B cell (primary cell): ENCODE results near the gene ATP6V1B1. TPM values are rescaled to one million over a fixed set of nuclear protein-coding genes. Genes with fewer than 3 reads are reported as not detected.
"Not testable (repeated sequence)": the region's sequence is repeated elsewhere in the genome, so short reads cannot be mapped to it uniquely, and the experiment has no call there.

ENCODE experiments used
- ATAC-seq: fragments of 200-7000 bp; cut with Tn5 transposase; one replicate; pipeline ENCODE4 v1.10.0; 2021; ENCODE audit warnings: low read depth, mild to moderate bottlenecking, moderate number of reproducible peaks, moderate library complexity
- CTCF ChIA-PET: fragments of 350-600 bp; sonication (Branson Sonifier 250); formaldehyde crosslinking; loops from one replicate; lab custom pipeline; 2021; ENCODE audit warnings: antibody characterized with exemption, inconsistent platforms; lab: Charles Lee
- POLR2A ChIA-PET: fragments of 350-600 bp; sonication (Branson Sonifier 250); formaldehyde crosslinking; loops from one replicate; lab custom pipeline; 2021; ENCODE audit warnings: antibody characterized with exemption; lab: Charles Lee
- DNase-seq: peaks from one replicate; pipeline ENCODE4 v3.0.0; 2013
- H2AFZ ChIP-seq: 2 replicates; pipeline ENCODE4 v1.6.1; 2012; ENCODE audit warnings: mild to moderate bottlenecking, low read depth, low read length; ENCODE audit not compliant: insufficient read depth, poor library complexity, severe bottlenecking
- H3K27ac ChIP-seq, 2 donors: 1 replicate in 1 of 2; 2 replicates in 1 of 2; pipeline ENCODE4 v1.5.1; 2012 to 2013; ENCODE audit warnings: low read length in 2 of 2, mild to moderate bottlenecking in 2 of 2, moderate library complexity in 1 of 2
- H3K27me3 ChIP-seq, 4 experiments: fragments of 200-600 bp in 1 of 4; sonication (generic) in 1 of 4; replicated peaks in 1 of 4; 1 replicate in 2 of 4; 2 replicates in 2 of 4; pipeline versions ENCODE4 v1.6.1 to v1.7.0; 2013 to 2016; ENCODE audit warnings: low read length in 3 of 4, mild to moderate bottlenecking in 2 of 4, mixed read lengths in 1 of 4, moderate library complexity in 1 of 4; ENCODE audit not compliant: insufficient read depth in 4 of 4, control insufficient read depth in 3 of 4; ENCODE audit errors: control extremely low read depth in 1 of 4
- H3K36me3 ChIP-seq, 2 experiments: replicated peaks in 1 of 2; 1 replicate in 1 of 2; 2 replicates in 1 of 2; pipeline versions ENCODE4 v1.6.1 to v1.7.1; 2013; ENCODE audit warnings: low read length in 1 of 2; ENCODE audit not compliant: insufficient read depth in 2 of 2, control insufficient read depth in 1 of 2; ENCODE audit errors: control extremely low read depth in 1 of 2, extremely low read depth in 1 of 2
- H3K4me1 ChIP-seq, 2 donors: fragments of 200-600 bp in 1 of 2; sonication (generic) in 1 of 2; 1 replicate in 1 of 2; 2 replicates in 1 of 2; pipeline versions ENCODE4 v1.5.1 to v1.6.1; 2013 to 2017; ENCODE audit warnings: low read length in 2 of 2; ENCODE audit not compliant: control insufficient read depth in 2 of 2, insufficient read depth in 2 of 2
- H3K4me2 ChIP-seq: replicated peaks from 2 replicates; pipeline ENCODE3; 2012; ENCODE audit warnings: mild to moderate bottlenecking, low read depth, low read length; ENCODE audit not compliant: poor library complexity, severe bottlenecking
- H3K4me3 ChIP-seq, 5 experiments: fragments of 200-600 bp in 1 of 5; sonication (generic) in 1 of 5; 1 replicate in 3 of 5; 2 replicates in 2 of 5; pipeline versions ENCODE4 v1.5.1 to v1.7.0; 2011 to 2016; ENCODE audit warnings: low read length in 4 of 5, mild to moderate bottlenecking in 4 of 5, low read depth in 2 of 5, control low read depth in 1 of 5, moderate library complexity in 1 of 5; ENCODE audit not compliant: insufficient read depth in 1 of 5; ENCODE audit errors: control extremely low read depth in 1 of 5, extremely low read depth in 1 of 5
- H3K79me2 ChIP-seq: fragments of 200-600 bp; sonication (generic); one replicate; pipeline ENCODE4 v1.6.0; 2016; ENCODE audit warnings: low read length; ENCODE audit not compliant: control insufficient read depth, insufficient read depth
- H3K9ac ChIP-seq: fragments of 200-600 bp; sonication (generic); 2 replicates; pipeline ENCODE4 v1.6.1; 2017; ENCODE audit warnings: mild to moderate bottlenecking, low read length, moderate library complexity
- H3K9me3 ChIP-seq, 3 donors: one replicate each; pipeline versions ENCODE4 v1.6.1 to v1.7.1; 2013; ENCODE audit warnings: low read length in 2 of 3; ENCODE audit not compliant: control insufficient read depth in 2 of 3, insufficient read depth in 1 of 3; ENCODE audit errors: control extremely low read depth in 1 of 3
- H4K20me1 ChIP-seq: 2 replicates; pipeline ENCODE4 v1.6.0; 2012; ENCODE audit warnings: mild to moderate bottlenecking, low read length; ENCODE audit not compliant: insufficient read depth, control insufficient read depth, poor library complexity, severe bottlenecking
- H3K27ac Mint-ChIP-seq: one replicate; pipeline ENCODE4 v1.8.0; 2021; ENCODE audit warnings: mixed read lengths
- H3K27me3 Mint-ChIP-seq: one replicate; pipeline ENCODE4 v1.8.0; 2021; ENCODE audit warnings: mixed read lengths
- H3K4me1 Mint-ChIP-seq: one replicate; pipeline ENCODE4 v1.8.0; 2021; ENCODE audit warnings: mixed read lengths
- H3K4me3 Mint-ChIP-seq: one replicate; pipeline ENCODE4 v1.8.0; 2021; ENCODE audit warnings: mixed read lengths
- H3K9me3 Mint-ChIP-seq: one replicate; pipeline ENCODE4 v1.8.0; 2022; ENCODE audit warnings: mixed read lengths; ENCODE audit not compliant: insufficient read depth
- CTCF ChIP-seq: fragments of 200-600 bp; IDR thresholded peaks from one replicate; pipeline ENCODE4 v1.8.0; 2022; ENCODE audit warnings: antibody characterized with exemption, mild to moderate bottlenecking
- EZH2 ChIP-seq: IDR thresholded peaks from 2 replicates; pipeline ENCODE4 v1.6.1; 2012; ENCODE audit warnings: borderline replicate concordance, low read depth, mild to moderate bottlenecking, moderate library complexity, low read length; ENCODE audit not compliant: insufficient read depth, poor library complexity, severe bottlenecking
- WGBS: methylation state at CpG from one replicate; pipeline ENCODE4 v1.1.5; 2013; ENCODE audit warnings: missing lambda C conversion rate; ENCODE audit not compliant: insufficient coverage; 5-methylcytosine and 5-hydroxymethylcytosine counted together
- intact Hi-C: fragments of 100-400 bp; cut with micrococcal nuclease; formaldehyde crosslinking; loops from one replicate; pipeline ENCODE4 v1.10.0; 2022
- polyA plus RNA-seq: library from polyadenylated mRNA; depleted of rRNA; stranded (reverse); fragments of >200 nt; gene quantifications from 2 replicates; pipeline ENCODE4 v1.2.3, GENCODE V29; 2012
- total RNA-seq, 2 donors: library from RNA; stranded (reverse); fragments of 120-200 nt in 1 of 2; gene quantifications; 1 replicate in 1 of 2; 2 replicates in 1 of 2; pipeline versions ENCODE4 v1.2.3 to v1.2.4, GENCODE V29; 2013 to 2022

ATP6V1B1 gene
- total and polyA plus RNA-seq, 2 donors (not counting 1 experiment from before 2014, with no cell fraction given): not detected

DNA sequence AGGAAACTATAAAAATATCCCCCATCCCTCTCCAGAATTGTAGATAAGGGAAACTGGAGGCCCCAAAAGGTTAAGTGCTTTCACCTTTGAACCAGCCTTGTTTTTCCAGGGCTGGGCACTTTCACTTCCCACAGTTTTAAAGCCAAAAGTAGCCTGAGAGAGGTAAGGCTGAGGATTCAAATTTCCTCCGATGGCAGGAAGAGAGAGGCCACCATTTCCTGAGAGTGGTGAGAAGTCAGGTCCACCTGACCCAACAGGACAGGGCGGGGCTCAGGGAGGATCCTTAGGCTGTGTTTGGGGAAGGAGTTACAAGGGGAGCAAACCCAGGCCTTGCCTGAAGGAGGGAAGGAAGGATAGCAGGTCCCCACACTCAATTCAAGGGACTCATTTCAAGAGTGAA, 63.7 kb downstream of the ATP6V1B1 start:
- no peak overlapping the region for H3K4me3 Mint-ChIP-seq
- H3K9me3 Mint-ChIP-seq: no peaks in the 10 kb centered on the region
- no peak for TF ChIP-seq EZH2
- TF ChIP-seq CTCF: no peak
- peaks cover 10 to 17% of the 10 kb centered on the region in 2 donors for H3K4me1 ChIP-seq
- no peak overlapping the region for H3K4me2 ChIP-seq
- no peak for ATAC-seq
- no peak for DNase-seq
- CTCF ChIA-PET: interaction anchor here (1.0 kb wide), 2 partner anchors 13 to 14 kb away, joined by 3 read pairs; no protein-coding TSS in a partner anchor
- H3K4me3 ChIP-seq: no peak overlapping the region
- H3K9ac ChIP-seq: no peak overlapping the region
- H3K4me1 Mint-ChIP-seq: peaks cover 15% of the 10 kb centered on the region
- no peak overlapping the region for H3K27ac Mint-ChIP-seq
- WGBS: 0% methylated on average over 1 of the region's 2 CpGs
- peaks cover 0 to 5% (median 0%) of the 10 kb centered on the region in 3 donors for H3K9me3 ChIP-seq
- H2AFZ ChIP-seq: no peak overlapping the region
- H3K27me3 ChIP-seq: no peaks in the 10 kb centered on the region
- no peak overlapping the region for H3K27ac ChIP-seq
- H4K20me1 ChIP-seq: peaks cover under 1% of the 10 kb centered on the region
- no peaks in the 10 kb centered on the region for H3K36me3 ChIP-seq
- POLR2A ChIA-PET: no interaction called here
- H3K27me3 Mint-ChIP-seq: peaks cover 5% of the 10 kb centered on the region
- peaks cover 13% of the 10 kb centered on the region for H3K79me2 ChIP-seq
- intact Hi-C loops: no loop called here

DNA sequence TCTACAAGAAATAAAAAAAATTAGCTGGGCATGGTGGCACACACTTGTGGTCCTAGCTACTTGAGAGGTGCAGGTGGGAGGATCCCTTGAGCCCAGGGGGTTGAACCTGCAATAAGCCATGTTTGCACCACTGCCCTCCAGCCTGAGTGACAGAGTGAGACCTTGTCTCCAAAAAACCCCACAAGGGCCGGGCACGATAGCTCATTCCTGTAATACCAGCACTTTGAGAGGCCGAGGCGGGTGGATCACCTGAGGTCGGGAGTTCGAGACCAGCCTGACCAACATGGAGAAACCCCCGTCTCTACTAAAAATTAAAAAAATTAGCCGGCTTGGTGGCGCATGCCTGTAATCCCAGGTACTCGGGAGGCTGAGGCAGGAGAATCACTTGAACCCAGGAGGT, 64.2 kb downstream of the ATP6V1B1 start:
- ATAC-seq, POLR2A ChIA-PET, H3K9ac ChIP-seq, H3K4me3 ChIP-seq, H3K4me2 ChIP-seq, H2AFZ ChIP-seq, H3K9me3 ChIP-seq, intact Hi-C loops, H3K36me3 ChIP-seq, H3K9me3 Mint-ChIP-seq, H3K27ac ChIP-seq, DNase-seq, H3K27me3 Mint-ChIP-seq, H4K20me1 ChIP-seq, H3K4me3 Mint-ChIP-seq, H3K27me3 ChIP-seq, H3K27ac Mint-ChIP-seq: not testable (repeated sequence)
- peaks cover 12% of the 10 kb centered on the region for H3K79me2 ChIP-seq
- H3K4me1 ChIP-seq: peaks cover 10 to 17% of the 10 kb centered on the region in 2 donors
- H3K4me1 Mint-ChIP-seq: peaks cover 15% of the 10 kb centered on the region
- 100% methylated on average over 2 of the region's 10 CpGs for WGBS
- CTCF ChIA-PET: interaction anchor here (0.6 to 3.4 kb wide), 7 partner anchors 12 to 131 kb away, joined by 3 to 49 read pairs (median 4); partner anchors contain the start of genes MCEE, MPHOSPH10 and NAGK
